ENCODE results near the gene IFFO2. TPM values are rescaled to one million over a fixed set of nuclear protein-coding genes. Genes with fewer than 3 reads are reported as not detected.

IFFO2 gene
- total RNA-seq, result 10 to 100 TPM in 8 of 9 donors, 1 to 10 TPM in 1; 8.0 to 23.4 (median 17.9) TPM
- 10 to 100 TPM in 1 of 3 donors, 1 to 10 TPM in 2; 5.9 to 10.8 (median 9.7) TPM for polyA plus RNA-seq
- long read RNA-seq, donor 1, result 0 reads
- long read RNA-seq, donor 2, partial matches to known transcripts, result 0 of 1 reads
- long read RNA-seq, donor 2, other reads (novel, unspliced or antisense), result 0 of 1 reads
- long read RNA-seq, donor 3, result 0 reads
- long read RNA-seq, donor 4, partial matches to known transcripts, result 1 of 2 reads
- long read RNA-seq, donor 4, other reads (novel, unspliced or antisense), result 1 of 2 reads
- long read RNA-seq, donor 5, full-length matches to known transcripts, result 2 of 3 reads
- long read RNA-seq, donor 5, partial matches to known transcripts, result 0 of 3 reads
- long read RNA-seq, donor 5, other reads (novel, unspliced or antisense), result 1 of 3 reads
- long read RNA-seq, donor 6, partial matches to known transcripts, result 0 of 1 reads
- long read RNA-seq, donor 6, other reads (novel, unspliced or antisense), result 1 of 1 reads
- long read RNA-seq, donor 7, result 0 reads
- long read RNA-seq, donor 8, full-length matches to known transcripts, result 3 of 3 reads
- long read RNA-seq, donor 8, partial matches to known transcripts, result 0 of 3 reads
- long read RNA-seq, donor 8, other reads (novel, unspliced or antisense), result 0 of 3 reads
- long read RNA-seq, donor 9, result 0 reads
- long read RNA-seq, donor 10, result 0 reads

DNA sequence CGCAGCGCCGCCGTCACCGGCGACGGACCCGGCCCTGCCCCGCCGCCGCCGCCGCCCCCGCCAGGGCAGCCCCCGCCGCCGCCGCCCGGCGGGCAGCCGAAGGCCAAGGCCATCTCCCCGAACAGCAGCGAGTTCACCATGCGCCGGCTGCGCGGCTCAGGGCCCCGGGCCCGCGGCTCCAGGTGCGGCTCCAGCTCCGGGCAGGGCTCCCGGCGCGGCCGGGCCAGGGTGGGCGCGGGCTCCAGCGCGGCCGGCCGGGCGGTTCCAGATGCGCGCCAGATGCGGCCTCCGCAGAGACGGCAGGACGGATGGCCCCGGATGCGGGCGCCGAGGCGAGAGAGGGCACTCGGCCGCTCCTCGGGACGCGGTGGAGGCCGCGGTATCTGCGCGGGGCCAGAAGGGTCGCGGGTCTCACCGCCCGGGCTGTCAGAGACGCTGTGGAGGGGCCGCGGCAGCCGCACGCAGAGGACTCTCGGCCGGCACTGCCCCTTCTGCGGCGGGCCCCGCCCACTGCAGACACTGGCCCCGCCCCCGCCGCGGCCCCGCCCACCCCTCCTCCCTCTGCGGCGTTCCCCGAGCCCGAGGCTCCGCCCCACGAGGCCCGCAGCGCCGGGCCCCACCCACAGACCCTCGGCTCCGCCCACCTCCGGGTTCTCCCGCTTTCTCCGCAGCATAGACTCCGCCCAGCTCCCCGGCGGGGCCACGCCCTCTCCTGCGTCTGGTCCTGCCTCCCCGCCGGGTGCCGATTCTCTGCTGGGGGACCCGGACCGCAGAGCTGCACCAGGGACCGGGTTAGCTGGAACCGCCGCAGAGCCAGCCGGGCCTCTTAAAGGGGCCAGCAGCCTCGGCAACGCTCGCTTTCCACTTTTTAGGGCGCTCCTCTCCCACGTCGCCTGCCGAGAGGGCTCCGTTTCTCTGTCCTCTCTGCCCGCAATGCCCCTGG lies at the start of gene IFFO2:
IFFO2 (minus strand) TSS at position 484 of the 943 bp plus-strand sequence; CDS start at position 140, 344 bp downstream.
- Histone ChIP-seq H3K4me3 (peak within 1 kb of the TSS; percentile 7 to 92 (median 41)), H3K27me3 (no peaks in the 10 kb centered on the region), H3K36me3 (replicated peaks in 1 of 2) (no peaks in the 10 kb centered on the region), H3K27ac (peak within 1 kb of the TSS in 3 of 5 donors; percentile 73 to 96 (median 78)), H3K4me1 (replicated peaks in 1 of 2) (peaks cover 14 to 36% of the 10 kb centered on the region in 2 donors), H3K9me3 (replicated peaks in 1 of 3) (no peaks in the 10 kb centered on the region)
- TF ChIP-seq POLR2A (IDR thresholded peaks at IDR 0.05), result peak; percentile 77 to 90
- TF ChIP-seq, protein P1, sequence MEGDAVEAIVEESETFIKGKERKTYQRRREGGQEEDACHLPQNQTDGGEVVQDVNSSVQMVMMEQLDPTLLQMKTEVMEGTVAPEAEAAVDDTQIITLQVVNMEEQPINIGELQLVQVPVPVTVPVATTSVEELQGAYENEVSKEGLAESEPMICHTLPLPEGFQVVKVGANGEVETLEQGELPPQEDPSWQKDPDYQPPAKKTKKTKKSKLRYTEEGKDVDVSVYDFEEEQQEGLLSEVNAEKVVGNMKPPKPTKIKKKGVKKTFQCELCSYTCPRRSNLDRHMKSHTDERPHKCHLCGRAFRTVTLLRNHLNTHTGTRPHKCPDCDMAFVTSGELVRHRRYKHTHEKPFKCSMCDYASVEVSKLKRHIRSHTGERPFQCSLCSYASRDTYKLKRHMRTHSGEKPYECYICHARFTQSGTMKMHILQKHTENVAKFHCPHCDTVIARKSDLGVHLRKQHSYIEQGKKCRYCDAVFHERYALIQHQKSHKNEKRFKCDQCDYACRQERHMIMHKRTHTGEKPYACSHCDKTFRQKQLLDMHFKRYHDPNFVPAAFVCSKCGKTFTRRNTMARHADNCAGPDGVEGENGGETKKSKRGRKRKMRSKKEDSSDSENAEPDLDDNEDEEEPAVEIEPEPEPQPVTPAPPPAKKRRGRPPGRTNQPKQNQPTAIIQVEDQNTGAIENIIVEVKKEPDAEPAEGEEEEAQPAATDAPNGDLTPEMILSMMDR (IDR thresholded peaks at IDR 0.05), result peak in 1 of 6 experiments; percentile 7
- DNase-seq, result peak; percentile 97 to 99 (median 99)
- 0 to 1% (median 0%) methylated on average over 14 to 111 of the region's 119 CpGs for WGBS, 4 donors
- intact Hi-C loops (cut with DNase I), result loop anchor here in 1 of 2 donors (5.0 kb wide), 1 partner anchor 39 kb away; no protein-coding TSS in a partner anchor

DNA sequence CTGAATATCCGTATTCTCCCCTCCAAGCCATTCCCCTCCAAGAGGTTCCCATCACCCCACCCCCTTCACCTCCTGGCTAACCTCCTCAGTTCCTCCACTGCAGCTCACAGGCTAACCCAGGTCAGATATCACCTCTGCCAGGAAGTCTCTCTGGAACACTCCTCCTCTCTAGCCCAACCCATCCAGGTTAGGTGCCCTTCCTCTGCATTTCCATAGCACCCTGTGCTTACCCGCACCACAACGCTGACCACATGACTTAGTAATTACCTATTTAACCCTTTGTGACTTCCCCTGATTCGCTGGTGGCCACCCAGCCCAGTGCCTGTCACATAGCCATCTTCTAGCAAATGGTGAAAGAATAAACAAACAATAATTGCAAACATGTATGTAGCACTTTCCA lies 49.5 kb upstream of the IFFO2 start:
- Histone ChIP-seq H3K27me3 (no peaks in the 10 kb centered on the region), H3K36me3 (replicated peaks in 1 of 2) (no peaks in the 10 kb centered on the region), H3K4me1 (replicated peaks in 1 of 2) (peaks cover 7 to 16% of the 10 kb centered on the region in 2 donors), H3K4me3 (no peak overlapping the region), H3K9me3 (replicated peaks in 1 of 3) (no peaks in the 10 kb centered on the region), H3K27ac (no peak overlapping the region)
- intact Hi-C loops (cut with DNase I), result no loop called here
- DNase-seq, result peak in 1 of 7 donors; percentile 27
- 52 to 53% (median 52%) methylated on average over 4 of the region's 4 CpGs for WGBS, 4 donors
- TF ChIP-seq, protein P1 (IDR thresholded peaks at IDR 0.05), result no peak
- no peak for TF ChIP-seq POLR2A (IDR thresholded peaks at IDR 0.05)

DNA sequence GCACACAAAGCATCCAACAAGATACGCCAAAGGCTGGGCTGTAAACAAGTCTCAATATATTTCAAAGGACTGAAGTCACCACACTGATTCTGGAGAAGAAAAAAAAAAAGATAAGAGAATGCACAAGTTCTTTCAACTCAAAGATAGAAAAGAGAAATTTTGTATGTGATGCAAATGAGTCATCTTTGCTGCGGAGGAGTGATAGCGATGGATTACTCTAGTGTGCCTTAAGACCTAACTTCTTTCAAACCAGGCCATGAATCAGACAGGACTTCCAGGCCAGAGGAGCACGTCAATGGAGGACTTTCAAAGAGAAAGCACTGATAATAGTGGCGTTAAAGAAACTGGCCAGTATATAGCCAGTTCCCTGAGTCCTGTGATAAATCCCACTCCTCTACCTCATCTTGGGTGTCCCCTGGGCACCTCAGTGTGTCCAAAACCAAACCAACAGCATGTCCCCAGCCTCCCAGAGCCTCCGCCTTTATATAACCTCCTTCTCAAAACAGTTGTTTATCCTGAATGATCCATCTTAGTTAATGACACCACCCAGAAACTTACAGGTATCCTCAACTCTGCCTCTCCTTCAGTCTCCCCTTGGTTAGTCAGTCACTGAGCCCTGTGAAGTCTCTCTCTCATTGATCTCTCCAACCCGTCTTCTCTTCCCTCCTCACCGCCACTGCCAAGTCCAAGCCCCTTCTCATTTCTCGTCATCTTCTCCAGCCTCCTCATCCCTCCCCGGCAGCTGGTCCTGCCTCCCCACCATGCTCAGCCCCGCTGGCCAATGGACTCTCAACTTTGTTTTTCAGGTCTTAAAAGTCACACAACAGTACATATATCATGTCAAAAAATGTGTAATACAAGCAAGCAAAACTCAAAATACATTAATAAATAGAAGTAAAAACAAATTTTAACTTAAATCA lies 47.2 kb upstream of the IFFO2 start:
- peak in 6 of 7 donors; percentile 44 to 62 (median 52) for DNase-seq
- TF ChIP-seq, protein P1 (IDR thresholded peaks at IDR 0.05), result no peak
- TF ChIP-seq POLR2A (IDR thresholded peaks at IDR 0.05), result peak in 1 of 2 donors; percentile 31
- WGBS, 4 donors, result 63 to 72% (median 70%) methylated on average over 11 of the region's 11 CpGs
- intact Hi-C loops (cut with DNase I), result no loop called here
- Histone ChIP-seq H3K36me3 (replicated peaks in 1 of 2) (no peaks in the 10 kb centered on the region), H3K27me3 (no peaks in the 10 kb centered on the region), H3K4me1 (replicated peaks in 1 of 2) (no peaks in the 10 kb centered on the region), H3K9me3 (replicated peaks in 1 of 3) (no peaks in the 10 kb centered on the region), H3K4me3 (no peak overlapping the region), H3K27ac (peak overlapping the region in 4 of 5 donors; percentile 5 to 75 (median 59))
